ENCODE results near the gene FBLL1. TPM values are rescaled to one million over a fixed set of nuclear protein-coding genes. Genes with fewer than 3 reads are reported as not detected.

Gene FBLL1
- polyA plus RNA-seq, 4 donors = 0.35 to 1.3 (median 0.64) TPM

Other genes starting within 250 kb of the FBLL1 start
- gene WWC1, start 237.7 kb upstream of the FBLL1 start, polyA plus RNA-seq (ENCODE audit: insufficient read length in 4 of 4) = 10 to 100 TPM; 69.7 to 88.4 (median 83.9) TPM
- 10 to 100 TPM; 66.2 to 93.8 (median 77.4) TPM for gene RARS1, start 42.8 kb upstream of the FBLL1 start, polyA plus RNA-seq (ENCODE audit: insufficient read length in 4 of 4)
- gene PANK3, start 50.1 kb downstream of the FBLL1 start, polyA plus RNA-seq (ENCODE audit: insufficient read length in 4 of 4) = 10 to 100 TPM; 49.6 to 67.6 (median 59.0) TPM